Measurements from ENCODE around the gene DAAM2.

Gene DAAM2

GRCh38 chr6:39938773-39939654 is 146.8 kb downstream of the DAAM2 start:
- no peak for TF ChIP-seq MAX (IDR thresholded peaks at IDR 0.05)
- no peak for TF ChIP-seq TCF12 (IDR thresholded peaks at IDR 0.05; ENCODE audit: low read depth)
- no peak for TF ChIP-seq TEAD4 (IDR thresholded peaks at IDR 0.05)
- TF ChIP-seq ZBTB7A (IDR thresholded peaks at IDR 0.05; ENCODE audit: low read depth): no peak
- TF ChIP-seq RAD21 (IDR thresholded peaks at IDR 0.05; ENCODE audit: low read depth): no peak
- no peak for TF ChIP-seq EP300 (IDR thresholded peaks at IDR 0.05; ENCODE audit: borderline replicate concordance)
- no peak for TF ChIP-seq CEBPB (IDR thresholded peaks at IDR 0.05)
- TF ChIP-seq NFIC (IDR thresholded peaks at IDR 0.05): no peak
- no peak for TF ChIP-seq EGR1 (IDR thresholded peaks at IDR 0.05)
- TF ChIP-seq CREB1 (IDR thresholded peaks at IDR 0.05; ENCODE audit: low read depth): no peak
- no peak for TF ChIP-seq USF1 (IDR thresholded peaks at IDR 0.05)
- TF ChIP-seq TAF1 (IDR thresholded peaks at IDR 0.05; ENCODE audit: low read depth): no peak
- TF ChIP-seq FOXM1 (IDR thresholded peaks at IDR 0.05; ENCODE audit: borderline replicate concordance, low read depth): no peak
- no peak for TF ChIP-seq YY1 (IDR thresholded peaks at IDR 0.05; ENCODE audit: low read depth)
- no peak for TF ChIP-seq REST (IDR thresholded peaks at IDR 0.05; ENCODE audit: low read depth)

- TF ChIP-seq RAD21 (IDR thresholded peaks at IDR 0.05; ENCODE audit: low read depth) (no peak), MAX (IDR thresholded peaks at IDR 0.05) (no peak), FOXM1 (IDR thresholded peaks at IDR 0.05; ENCODE audit: borderline replicate concordance, low read depth) (no peak), REST (IDR thresholded peaks at IDR 0.05; ENCODE audit: low read depth) (no peak), YY1 (IDR thresholded peaks at IDR 0.05; ENCODE audit: low read depth) (no peak), NFIC (IDR thresholded peaks at IDR 0.05) (no peak), EP300 (IDR thresholded peaks at IDR 0.05; ENCODE audit: borderline replicate concordance) (no peak), USF1 (IDR thresholded peaks at IDR 0.05) (no peak), TEAD4 (IDR thresholded peaks at IDR 0.05) (no peak), CREB1 (IDR thresholded peaks at IDR 0.05; ENCODE audit: low read depth) (no peak), CEBPB (IDR thresholded peaks at IDR 0.05) (no peak), TAF1 (IDR thresholded peaks at IDR 0.05; ENCODE audit: low read depth) (no peak), ZBTB7A (IDR thresholded peaks at IDR 0.05; ENCODE audit: low read depth) (no peak), EGR1 (IDR thresholded peaks at IDR 0.05) (no peak), TCF12 (IDR thresholded peaks at IDR 0.05; ENCODE audit: low read depth) (no peak)
These were observed 149.0 kb downstream of the DAAM2 start for GRCh38 chr6:39941138-39941537.

- TF ChIP-seq REST (IDR thresholded peaks at IDR 0.05; ENCODE audit: low read depth) (no peak), MAX (IDR thresholded peaks at IDR 0.05) (no peak), TEAD4 (IDR thresholded peaks at IDR 0.05) (no peak), USF1 (IDR thresholded peaks at IDR 0.05) (no peak), CREB1 (IDR thresholded peaks at IDR 0.05; ENCODE audit: low read depth) (no peak), ZBTB7A (IDR thresholded peaks at IDR 0.05; ENCODE audit: low read depth) (no peak), NFIC (IDR thresholded peaks at IDR 0.05) (no peak), EP300 (IDR thresholded peaks at IDR 0.05; ENCODE audit: borderline replicate concordance) (no peak), EGR1 (IDR thresholded peaks at IDR 0.05) (no peak), TAF1 (IDR thresholded peaks at IDR 0.05; ENCODE audit: low read depth) (no peak), YY1 (IDR thresholded peaks at IDR 0.05; ENCODE audit: low read depth) (no peak), CEBPB (IDR thresholded peaks at IDR 0.05) (no peak), RAD21 (IDR thresholded peaks at IDR 0.05; ENCODE audit: low read depth) (no peak), TCF12 (IDR thresholded peaks at IDR 0.05; ENCODE audit: low read depth) (no peak), FOXM1 (IDR thresholded peaks at IDR 0.05; ENCODE audit: borderline replicate concordance, low read depth) (no peak)
These were observed 149.6 kb downstream of the DAAM2 start for GRCh38 chr6:39941820-39942219.
